Neutrophil (primary cell): ENCODE results near the gene LAMA5.

Experiments used
- H3K27ac ChIP-seq: fragments of 200-600 bp; sonication (generic); 2 replicates; pipeline ENCODE4 v1.5.1; 2016; ENCODE audit warnings: mild to moderate bottlenecking, moderate library complexity
- H3K27me3 ChIP-seq: fragments of 200-600 bp; sonication (generic); 2 replicates; pipeline ENCODE4 v1.6.0; 2016; ENCODE audit warnings: mild to moderate bottlenecking
- H3K36me3 ChIP-seq: fragments of 200-600 bp; sonication (generic); 2 replicates; pipeline ENCODE4 v1.5.1; 2017
- H3K4me1 ChIP-seq, 2 experiments: fragments of 200-600 bp in 1 of 2; sonication (generic) in 1 of 2; 1 replicate in 1 of 2; 2 replicates in 1 of 2; pipeline versions ENCODE4 v1.5.1 to v1.6.1; 2013 to 2016; ENCODE audit warnings: low read depth in 1 of 2, low read length in 1 of 2, mild to moderate bottlenecking in 1 of 2, moderate library complexity in 1 of 2; ENCODE audit not compliant: control insufficient read depth in 1 of 2, insufficient read depth in 1 of 2
- H3K4me3 ChIP-seq, 2 experiments: fragments of 200-600 bp in 1 of 2; sonication (generic) in 1 of 2; 1 replicate in 1 of 2; 2 replicates in 1 of 2; pipeline ENCODE4 v1.5.1; 2013 to 2016; ENCODE audit warnings: low read depth in 1 of 2, low read length in 1 of 2, mild to moderate bottlenecking in 1 of 2, moderate library complexity in 1 of 2
- H3K9me3 ChIP-seq: fragments of 200-600 bp; sonication (generic); 2 replicates; pipeline ENCODE4 v1.5.1; 2016
- TF ChIP-seq, protein P1 (sequence below): fragments of 200-600 bp; sonication (generic); IDR thresholded peaks from 2 replicates; pipeline ENCODE4 v1.5.1; 2016; ENCODE audit warnings: antibody characterized with exemption

LAMA5 gene

GRCh38 chr20:62387933-62388635 is 21.0 kb upstream of the LAMA5 start:
- Histone ChIP-seq H3K4me3 (peak overlapping the region in 1 of 2 experiments; percentile 94), H3K36me3 (peaks cover 47% of the 10 kb centered on the region), H3K4me1 (peaks cover 20 to 27% of the 10 kb centered on the region in 2 experiments), H3K9me3 (no peaks in the 10 kb centered on the region), H3K27ac (no peak overlapping the region), H3K27me3 (no peaks in the 10 kb centered on the region)
- TF ChIP-seq, protein P1, sequence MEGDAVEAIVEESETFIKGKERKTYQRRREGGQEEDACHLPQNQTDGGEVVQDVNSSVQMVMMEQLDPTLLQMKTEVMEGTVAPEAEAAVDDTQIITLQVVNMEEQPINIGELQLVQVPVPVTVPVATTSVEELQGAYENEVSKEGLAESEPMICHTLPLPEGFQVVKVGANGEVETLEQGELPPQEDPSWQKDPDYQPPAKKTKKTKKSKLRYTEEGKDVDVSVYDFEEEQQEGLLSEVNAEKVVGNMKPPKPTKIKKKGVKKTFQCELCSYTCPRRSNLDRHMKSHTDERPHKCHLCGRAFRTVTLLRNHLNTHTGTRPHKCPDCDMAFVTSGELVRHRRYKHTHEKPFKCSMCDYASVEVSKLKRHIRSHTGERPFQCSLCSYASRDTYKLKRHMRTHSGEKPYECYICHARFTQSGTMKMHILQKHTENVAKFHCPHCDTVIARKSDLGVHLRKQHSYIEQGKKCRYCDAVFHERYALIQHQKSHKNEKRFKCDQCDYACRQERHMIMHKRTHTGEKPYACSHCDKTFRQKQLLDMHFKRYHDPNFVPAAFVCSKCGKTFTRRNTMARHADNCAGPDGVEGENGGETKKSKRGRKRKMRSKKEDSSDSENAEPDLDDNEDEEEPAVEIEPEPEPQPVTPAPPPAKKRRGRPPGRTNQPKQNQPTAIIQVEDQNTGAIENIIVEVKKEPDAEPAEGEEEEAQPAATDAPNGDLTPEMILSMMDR = no peak

DNA sequence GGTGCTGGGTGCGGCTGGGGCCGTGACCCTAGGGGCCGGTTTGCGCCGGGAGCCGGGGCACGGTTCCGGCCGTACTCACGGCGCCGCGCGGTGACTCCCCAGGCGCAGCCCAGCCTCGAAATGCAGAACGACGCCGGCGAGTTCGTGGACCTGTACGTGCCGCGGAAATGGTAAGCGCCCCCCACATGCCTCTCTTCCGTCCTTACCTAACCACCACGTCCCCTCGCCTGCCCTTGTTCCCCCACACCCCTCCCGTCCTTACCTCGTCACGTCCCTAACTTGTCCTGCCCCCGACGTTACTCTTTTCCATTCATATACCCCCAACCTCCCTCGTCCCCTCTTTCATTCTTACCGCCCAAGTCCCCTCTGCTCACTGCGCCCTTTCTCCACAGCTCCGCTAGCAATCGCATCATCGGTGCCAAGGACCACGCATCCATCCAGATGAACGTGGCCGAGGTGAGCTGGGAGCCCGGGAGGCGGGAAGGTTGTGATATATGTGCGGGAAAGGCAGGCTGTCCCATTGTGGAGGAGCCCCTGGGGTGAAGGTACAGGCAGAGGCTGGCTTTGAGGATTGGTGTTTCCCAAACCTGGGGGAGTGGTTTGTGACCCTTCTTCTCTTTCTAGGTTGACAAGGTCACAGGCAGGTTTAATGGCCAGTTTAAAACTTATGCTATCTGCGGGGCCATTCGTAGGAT is 20.3 kb upstream of the LAMA5 start:
- H3K4me3 ChIP-seq = peak overlapping the region; percentile 94 to 96
- peak overlapping the region; percentile 90 for H3K27ac ChIP-seq
- peaks cover 20 to 27% of the 10 kb centered on the region in 2 experiments for H3K4me1 ChIP-seq

DNA sequence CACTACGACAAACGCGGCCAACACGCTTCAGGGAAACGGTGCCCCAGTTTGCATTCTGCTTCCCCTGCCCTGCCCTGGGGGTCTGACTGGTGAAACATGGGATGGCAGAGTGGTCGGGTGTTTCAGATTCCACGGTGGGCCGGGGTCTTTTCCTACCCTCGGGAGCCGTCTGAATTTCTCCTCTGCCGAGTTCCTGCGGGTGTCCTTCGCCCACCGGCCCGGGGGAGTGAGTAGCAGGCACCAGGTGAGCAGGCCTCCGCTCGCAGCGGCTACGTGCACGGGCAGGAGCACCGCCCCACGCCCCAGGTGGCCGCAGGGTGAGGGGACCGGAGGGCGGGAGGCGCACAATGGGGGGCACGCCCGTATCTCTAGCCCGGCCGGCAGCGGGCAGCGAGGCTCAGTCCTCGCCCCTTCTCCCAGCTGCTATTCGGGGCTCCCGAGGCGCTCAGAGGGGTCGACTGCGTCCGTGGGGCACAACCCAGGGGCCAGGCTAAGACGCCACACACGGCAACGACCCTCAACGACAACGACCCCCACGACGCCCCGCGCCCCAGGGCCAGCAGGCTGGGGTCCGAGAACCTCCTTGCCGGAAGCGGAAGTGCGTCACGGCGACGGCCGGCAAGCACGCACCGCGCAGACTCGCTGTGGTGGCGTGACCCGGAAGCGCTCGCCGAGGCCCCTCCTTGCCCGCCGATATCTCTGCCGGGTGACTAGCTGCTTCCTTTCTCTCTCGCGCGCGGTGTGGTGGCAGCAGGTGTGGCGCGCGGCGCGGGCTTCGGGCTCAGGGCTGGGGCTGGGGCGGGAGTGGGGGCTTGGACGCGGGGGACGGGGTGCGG is 19.5 kb upstream of the LAMA5 start, which contains the start of gene RPS21:
Gene RPS21 (plus strand): TSS at position 721 of the 836 bp plus-strand sequence. CDS start 236 bp downstream, outside the sequence.
- peaks cover 33% of the 10 kb centered on the region for H3K36me3 ChIP-seq
- no peaks in the 10 kb centered on the region for H3K27me3 ChIP-seq
- H3K4me3 ChIP-seq = peak within 1 kb of the TSS; percentile 94 to 96
- H3K4me1 ChIP-seq = peaks cover 20 to 27% of the 10 kb centered on the region in 2 experiments
- peak within 1 kb of the TSS; percentile 90 for H3K27ac ChIP-seq
- no peaks in the 10 kb centered on the region for H3K9me3 ChIP-seq
- TF ChIP-seq, protein P1 = peak; percentile 69

More for the DNA sequence above, 20.3 kb upstream of the LAMA5 start:
- no peaks in the 10 kb centered on the region for H3K9me3 ChIP-seq
- no peaks in the 10 kb centered on the region for H3K27me3 ChIP-seq
- H3K36me3 ChIP-seq = peaks cover 40% of the 10 kb centered on the region
- TF ChIP-seq, protein P1 = no peak

GRCh38 chr20:62382306-62383198 is 15.4 kb upstream of the LAMA5 start:
- Histone ChIP-seq H3K36me3 (no peaks in the 10 kb centered on the region), H3K27me3 (no peaks in the 10 kb centered on the region), H3K9me3 (no peaks in the 10 kb centered on the region), H3K4me3 (no peak overlapping the region), H3K27ac (no peak overlapping the region), H3K4me1 (peaks cover 15 to 22% of the 10 kb centered on the region in 2 experiments)
- TF ChIP-seq, protein P1 = peak; percentile 70
